G401 (cell line): ENCODE results near the gene KDM4B. TPM values are rescaled to one million over a fixed set of nuclear protein-coding genes. Genes with fewer than 3 reads are reported as not detected.

ENCODE experiments used
- DNase-seq: peaks from one replicate; pipeline ENCODE4 v3.0.0-alpha.2; 2015; ENCODE audit warnings: low spot score
- in situ Hi-C: cut with HindIII; loops from 2 replicates; pipeline ENCODE4 v1.10.0; 2016; ENCODE audit warnings: low sequenced_read_pairs, mixed read lengths
- total RNA-seq: library from RNA; depleted of rRNA; stranded (reverse); fragments of >200 nt; shearing (Covaris generic); gene quantifications from 2 replicates; pipeline ENCODE4 v1.2.3, GENCODE V29; 2014

Gene KDM4B
- total RNA-seq, 1 experiment from 2014 or later: 19.3 TPM

- in situ Hi-C loops: no loop called here
- DNase-seq: peak; percentile 32
These were observed 165.8 kb downstream of the KDM4B start for GRCh38 chr19:5134691-5135090.

- in situ Hi-C loops: no loop called here
These were observed 167.4 kb downstream of the KDM4B start for GRCh38 chr19:5136073-5136855.

DNA sequence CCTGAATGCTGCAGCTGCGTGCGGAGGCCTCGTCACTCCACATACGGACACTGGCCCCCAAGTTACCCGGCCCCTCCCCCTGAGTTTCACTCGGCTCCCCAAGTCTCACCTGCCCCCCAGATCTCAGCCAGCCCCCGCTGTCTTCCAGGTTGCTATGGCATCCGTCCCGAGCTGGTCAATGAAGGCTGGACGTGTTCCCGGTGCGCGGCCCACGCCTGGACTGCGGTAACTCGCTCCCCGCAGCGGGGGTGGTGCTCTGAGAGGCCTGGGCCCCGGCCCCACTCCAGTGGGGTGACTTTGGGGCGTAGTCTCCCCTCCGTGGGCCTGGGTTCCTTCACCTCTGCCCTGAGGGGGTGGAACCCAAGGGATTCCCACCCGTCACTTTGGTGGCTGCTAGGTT lies 168.2 kb downstream of the KDM4B start:
- no peak for DNase-seq
- in situ Hi-C loops: no loop called here

More at GRCh38 chr19:5136073-5136855, 167.4 kb downstream of the KDM4B start:
- DNase-seq: no peak

DNA sequence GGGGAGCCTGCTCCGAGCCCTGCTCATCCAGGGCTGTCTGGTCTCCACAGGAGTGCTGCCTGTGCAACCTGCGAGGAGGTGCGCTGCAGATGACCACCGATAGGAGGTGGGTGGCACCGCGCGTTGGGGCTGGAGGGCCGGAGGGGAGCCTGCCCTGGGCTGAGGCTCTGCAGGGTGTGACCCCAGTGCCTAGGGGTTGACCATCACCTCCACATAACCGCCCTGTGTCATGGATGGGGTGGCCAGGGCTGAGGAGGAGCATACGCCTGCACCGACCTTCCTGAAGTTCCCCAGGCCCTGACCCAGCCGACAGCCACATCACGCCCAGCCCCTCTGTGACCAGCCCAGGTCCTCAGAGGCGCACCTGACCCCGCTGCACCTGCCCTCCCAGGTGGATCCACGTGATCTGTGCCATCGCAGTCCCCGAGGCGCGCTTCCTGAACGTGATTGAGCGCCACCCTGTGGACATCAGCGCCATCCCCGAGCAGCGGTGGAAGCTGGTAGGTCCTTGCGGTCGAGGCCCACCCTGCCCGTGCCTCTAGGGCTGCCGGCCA lies 168.7 kb downstream of the KDM4B start:
- no peak for DNase-seq
- in situ Hi-C loops: no loop called here

DNA sequence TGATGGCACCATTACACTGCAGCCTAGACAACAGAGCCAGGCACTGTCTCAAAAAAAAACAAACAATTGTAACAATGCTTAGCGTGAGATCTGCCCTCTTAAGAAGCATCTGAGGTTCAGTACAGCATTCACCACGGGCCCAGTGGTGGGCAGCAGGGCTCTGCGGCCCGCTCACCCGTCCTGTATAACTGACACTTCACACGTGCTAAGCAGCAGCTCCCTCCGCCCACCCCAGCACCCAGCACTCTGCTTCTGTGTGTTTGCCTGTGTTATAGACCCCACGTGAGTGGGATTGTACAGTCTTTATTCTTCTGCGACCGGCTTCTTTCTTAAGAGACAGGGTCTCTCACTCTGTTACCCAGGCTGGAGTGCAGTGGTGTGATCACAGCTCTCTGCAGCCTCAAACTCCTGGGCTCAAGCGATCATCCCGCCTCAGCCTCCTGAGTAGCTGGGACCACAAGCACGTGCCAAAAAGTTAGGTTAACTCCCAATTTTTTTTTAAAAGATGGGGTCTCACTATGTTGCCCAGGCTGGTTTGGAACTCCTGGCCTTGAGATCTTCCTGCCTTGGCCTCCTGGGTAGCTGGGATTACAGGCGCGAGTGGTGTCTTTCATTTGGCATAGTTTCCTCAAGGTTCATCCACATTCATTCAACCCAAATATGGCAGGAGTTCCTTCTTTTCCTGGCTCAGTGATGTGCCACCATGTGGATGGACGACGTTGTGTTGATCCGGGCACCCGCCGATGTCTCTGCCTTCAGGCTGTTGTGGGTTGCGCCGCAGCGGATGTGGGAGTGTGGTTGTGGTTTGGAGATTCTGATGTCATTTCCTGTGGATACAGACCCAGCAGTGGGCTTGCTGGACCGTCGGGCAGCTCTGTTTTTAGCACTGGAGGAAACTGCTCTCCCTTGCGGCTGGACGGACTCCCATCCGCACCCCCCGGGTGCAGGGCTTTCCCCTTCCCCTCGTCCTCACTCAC lies 170.0 kb downstream of the KDM4B start:
- in situ Hi-C loops: no loop called here
- peak; percentile 27 for DNase-seq

GRCh38 chr19:5139583-5140325 lies 170.8 kb downstream of the KDM4B start:
- DNase-seq: no peak
- in situ Hi-C loops: no loop called here

GRCh38 chr19:5141129-5141849 lies 172.4 kb downstream of the KDM4B start:
- no peak for DNase-seq
- in situ Hi-C loops: no loop called here

GRCh38 chr19:5141850-5142724 lies 173.2 kb downstream of the KDM4B start:
- in situ Hi-C loops: no loop called here
- no peak for DNase-seq

GRCh38 chr19:5142725-5143097 lies 173.8 kb downstream of the KDM4B start:
- in situ Hi-C loops: no loop called here
- no peak for DNase-seq

DNA sequence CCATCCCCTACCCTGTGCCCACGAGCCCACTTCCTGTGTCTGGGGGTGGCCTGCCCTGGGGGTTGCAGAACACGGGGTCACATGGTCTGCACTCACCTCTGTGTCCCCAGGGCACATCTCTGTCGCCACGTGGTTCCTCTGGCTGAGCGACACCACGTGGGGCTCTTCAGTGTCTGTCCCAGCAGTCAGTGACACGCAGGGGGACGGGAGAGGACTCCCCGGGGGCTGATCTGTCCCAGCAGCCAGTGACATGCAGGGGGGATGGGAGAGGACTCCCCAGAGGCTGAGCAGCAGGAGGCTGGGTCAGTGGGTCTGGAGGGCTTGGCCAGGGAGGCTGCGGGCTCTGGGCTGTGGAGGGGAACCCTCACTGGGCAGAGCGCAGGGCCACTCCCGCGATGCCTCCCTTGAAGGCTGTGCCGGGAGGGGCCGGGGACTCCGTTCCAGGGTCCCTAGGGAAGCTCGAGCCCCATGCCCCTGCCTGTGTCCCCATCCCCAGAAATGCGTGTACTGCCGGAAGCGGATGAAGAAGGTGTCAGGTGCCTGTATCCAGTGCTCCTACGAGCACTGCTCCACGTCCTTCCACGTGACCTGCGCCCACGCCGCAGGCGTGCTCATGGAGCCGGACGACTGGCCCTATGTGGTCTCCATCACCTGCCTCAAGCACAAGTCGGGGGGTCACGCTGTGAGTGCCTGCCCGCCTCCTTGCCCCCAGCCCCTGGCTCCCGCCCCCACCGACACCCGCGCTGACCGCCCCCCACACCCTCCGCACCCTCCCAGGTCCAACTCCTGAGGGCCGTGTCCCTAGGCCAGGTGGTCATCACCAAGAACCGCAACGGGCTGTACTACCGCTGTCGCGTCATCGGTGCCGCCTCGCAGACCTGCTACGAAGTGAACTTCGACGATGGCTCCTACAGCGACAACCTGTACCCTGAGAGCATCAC lies 174.8 kb downstream of the KDM4B start:
- in situ Hi-C loops: no loop called here
- no peak for DNase-seq

DNA sequence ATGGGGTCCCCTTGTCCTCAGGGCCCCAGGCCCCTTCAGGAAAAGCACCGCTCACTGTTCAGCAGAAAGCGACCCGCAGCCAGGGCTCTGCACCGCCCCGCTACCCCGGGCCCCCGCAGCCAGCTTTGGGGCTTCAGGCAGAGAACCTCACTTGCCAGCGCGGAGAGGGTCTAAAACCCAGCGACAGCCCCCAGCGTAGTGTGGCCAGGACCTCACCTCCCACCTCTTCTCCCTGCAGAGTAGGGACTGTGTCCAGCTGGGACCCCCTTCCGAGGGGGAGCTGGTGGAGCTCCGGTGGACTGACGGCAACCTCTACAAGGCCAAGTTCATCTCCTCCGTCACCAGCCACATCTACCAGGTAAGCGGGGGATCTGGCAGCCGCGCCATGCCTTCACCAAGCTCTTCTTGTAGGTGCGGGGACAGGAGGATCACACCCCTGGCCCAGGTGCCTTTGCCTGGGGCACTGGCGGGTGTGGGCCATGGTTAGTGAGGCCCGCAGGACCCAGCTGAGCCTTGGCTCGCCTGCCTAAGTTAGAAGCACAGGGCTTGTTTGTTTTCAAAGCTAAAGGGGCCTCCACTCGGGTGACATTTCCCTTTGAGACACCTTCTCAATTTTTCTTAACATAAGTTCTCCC lies 175.7 kb downstream of the KDM4B start:
- in situ Hi-C loops: no loop called here

DNA sequence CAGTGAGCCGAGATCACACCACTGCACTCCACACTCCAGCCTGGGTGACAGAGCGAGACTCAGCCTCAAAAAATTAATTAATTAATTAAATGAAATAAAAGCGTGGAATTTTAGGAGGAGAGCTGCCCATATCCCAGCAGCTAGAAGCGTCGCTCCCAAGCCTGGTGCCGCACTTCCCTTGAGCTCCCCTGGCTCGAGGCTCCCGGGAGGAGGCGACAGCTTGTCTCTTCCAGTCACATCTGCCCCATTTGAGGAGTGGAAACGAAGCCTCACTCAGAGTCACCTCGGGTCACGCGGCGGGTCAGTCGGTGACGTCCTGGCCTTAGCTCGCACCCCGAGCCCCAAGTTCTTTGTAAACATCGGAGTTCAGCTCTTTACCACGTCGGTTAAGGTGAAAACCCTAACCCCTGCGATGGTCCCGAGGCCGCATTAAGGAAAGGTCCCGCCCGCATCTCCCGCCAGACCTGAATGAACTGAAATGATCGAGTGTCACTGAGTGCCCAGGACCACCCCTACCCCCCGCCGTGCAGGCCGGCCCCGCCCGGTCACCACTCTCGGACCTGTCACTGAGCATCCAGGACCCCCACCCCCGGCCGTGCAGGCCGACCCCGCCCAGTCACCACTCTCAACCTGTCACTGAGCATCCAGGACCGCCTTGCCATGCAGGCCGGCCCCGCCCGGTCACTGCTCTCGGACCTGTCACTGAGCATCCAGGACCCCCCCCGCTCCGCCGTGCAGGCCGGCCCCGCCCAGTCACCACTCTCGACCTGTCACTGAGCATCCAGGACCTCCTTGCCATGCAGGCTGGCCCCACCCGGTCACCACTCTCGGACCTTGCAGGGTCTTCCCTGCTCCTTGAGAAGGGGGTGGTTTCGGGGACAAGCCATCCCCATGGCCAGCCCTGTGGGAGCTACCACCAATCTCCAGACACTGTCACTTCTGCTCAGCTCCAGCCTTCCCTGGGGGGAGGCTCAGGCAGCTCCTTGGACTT lies 176.9 kb downstream of the KDM4B start:
- in situ Hi-C loops: no loop called here
- DNase-seq: no peak

More for the DNA sequence above, 175.7 kb downstream of the KDM4B start:
- DNase-seq: no peak

- in situ Hi-C loops: no loop called here
- DNase-seq: no peak
These were observed 178.4 kb downstream of the KDM4B start for GRCh38 chr19:5147074-5147977.
